Measurements from ENCODE around the gene TBX6. TPM values are rescaled to one million over a fixed set of nuclear protein-coding genes. Genes with fewer than 3 reads are reported as not detected.

The TBX6 gene
- total RNA-seq, 4 donors from 2014 or later: 0.29 to 0.92 (median 0.67) TPM

- no peak for DNase-seq
- Histone ChIP-seq H3K36me3 (peaks cover 0 to 67% of the 10 kb centered on the region in 2 donors), H3K27ac (no peak overlapping the region), H3K4me3 (no peak overlapping the region), H3K27me3 (no peaks in the 10 kb centered on the region), H3K9me3 (no peaks in the 10 kb centered on the region), H3K4me1 (peaks cover 0 to 4% of the 10 kb centered on the region in 2 donors)
- no peak for ATAC-seq
- in situ Hi-C loops (cut with MboI; ENCODE audit: low sequenced_read_pairs in 4 of 4) (loop anchor here in 1 of 4 donors (25.0 kb wide), 1 partner anchor 279 kb away; the partner anchor contains the start of genes CD2BP2, MYL11 and TBC1D10B), intact Hi-C loops (cut with DNase I; ENCODE audit: low total_unique reads) (no loop called here)
- no peak for TF ChIP-seq CTCF (IDR thresholded peaks at IDR 0.05 in 4 of 5, conservative IDR thresholded peaks at IDR 0.05 in 1 of 5)
- no peak for TF ChIP-seq POLR2A (IDR thresholded peaks at IDR 0.05)
Measured at GRCh38 chr16:30083216-30084055, 8.3 kb downstream of the TBX6 start.

DNA sequence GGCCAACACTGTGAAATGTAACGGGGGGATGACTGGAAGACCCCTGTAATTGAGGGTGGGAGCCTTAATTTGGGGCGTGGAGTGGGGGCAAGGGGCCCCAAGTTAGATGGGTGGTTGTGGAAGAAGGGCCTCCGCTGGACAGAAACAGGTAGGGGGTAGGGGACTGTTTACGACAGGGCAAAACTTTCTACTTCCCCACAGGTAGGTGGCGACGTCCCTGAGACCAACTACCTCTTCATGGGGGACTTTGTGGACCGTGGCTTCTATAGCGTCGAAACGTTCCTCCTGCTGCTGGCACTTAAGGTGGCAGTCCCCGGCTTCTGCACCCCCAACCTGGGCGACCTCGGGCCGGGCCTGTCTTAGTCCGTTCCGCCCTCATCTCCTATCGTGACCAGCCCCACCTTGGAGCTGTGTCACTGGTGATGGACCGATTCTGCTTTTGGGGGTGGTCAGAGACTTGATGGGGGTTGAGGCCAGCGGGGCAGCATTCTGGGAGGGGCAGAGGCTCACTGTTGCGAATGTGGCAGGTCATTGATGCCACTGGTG is 9.1 kb downstream of the TBX6 start:
- Histone ChIP-seq H3K36me3 (peaks cover 0 to 73% of the 10 kb centered on the region in 2 donors), H3K9me3 (no peaks in the 10 kb centered on the region), H3K27ac (no peak overlapping the region), H3K4me1 (peaks cover 3 to 6% of the 10 kb centered on the region in 2 donors), H3K4me3 (no peak overlapping the region), H3K27me3 (no peaks in the 10 kb centered on the region)
- TF ChIP-seq CTCF (IDR thresholded peaks at IDR 0.05 in 4 of 5, conservative IDR thresholded peaks at IDR 0.05 in 1 of 5) (no peak), POLR2A (IDR thresholded peaks at IDR 0.05) (no peak)
- in situ Hi-C loops (cut with MboI; ENCODE audit: low sequenced_read_pairs in 4 of 4): loop anchor here in 1 of 4 donors (25.0 kb wide), 1 partner anchor 280 kb away; the partner anchor contains the start of genes CD2BP2, MYL11 and TBC1D10B
- intact Hi-C loops (cut with DNase I; ENCODE audit: low total_unique reads): no loop called here
- DNase-seq: no peak
- ATAC-seq: no peak

DNA sequence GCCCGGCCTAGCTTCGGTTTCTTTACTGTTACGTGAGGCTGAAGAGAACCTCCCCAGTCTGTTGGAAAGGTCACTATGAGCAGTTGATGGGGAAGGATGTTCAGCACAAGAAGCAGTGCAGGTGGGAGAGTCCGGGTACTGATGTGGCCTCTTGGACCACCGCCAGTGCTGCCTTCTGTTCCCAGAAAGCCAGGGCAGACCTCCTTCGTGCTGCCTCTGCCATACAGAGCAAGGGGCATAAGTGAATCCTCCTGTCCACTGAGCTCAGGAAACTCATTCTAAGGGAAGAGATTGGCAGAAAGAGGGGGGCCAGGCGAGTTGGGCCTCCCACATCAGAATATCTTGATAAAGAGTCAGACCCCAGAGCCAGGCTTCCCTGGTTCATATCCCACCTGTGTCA is 12.2 kb downstream of the TBX6 start:
- H3K4me1 ChIP-seq: peaks cover 16 to 19% of the 10 kb centered on the region in 2 donors
- no peaks in the 10 kb centered on the region for H3K9me3 ChIP-seq
- TF ChIP-seq CTCF (IDR thresholded peaks at IDR 0.05 in 4 of 5, conservative IDR thresholded peaks at IDR 0.05 in 1 of 5) (no peak), POLR2A (IDR thresholded peaks at IDR 0.05) (no peak)
- H3K4me3 ChIP-seq: no peak overlapping the region
- ATAC-seq (no peak), DNase-seq (no peak)
- intact Hi-C loops (cut with DNase I; ENCODE audit: low total_unique reads): no loop called here
- no peak overlapping the region for H3K27ac ChIP-seq
- peaks cover 0 to 60% of the 10 kb centered on the region in 2 donors for H3K36me3 ChIP-seq
- no peaks in the 10 kb centered on the region for H3K27me3 ChIP-seq
- in situ Hi-C loops (cut with MboI; ENCODE audit: low sequenced_read_pairs in 4 of 4): loop anchor here in 1 of 4 donors (25.0 kb wide), 1 partner anchor 283 kb away; the partner anchor contains the start of genes CD2BP2, MYL11 and TBC1D10B

DNA sequence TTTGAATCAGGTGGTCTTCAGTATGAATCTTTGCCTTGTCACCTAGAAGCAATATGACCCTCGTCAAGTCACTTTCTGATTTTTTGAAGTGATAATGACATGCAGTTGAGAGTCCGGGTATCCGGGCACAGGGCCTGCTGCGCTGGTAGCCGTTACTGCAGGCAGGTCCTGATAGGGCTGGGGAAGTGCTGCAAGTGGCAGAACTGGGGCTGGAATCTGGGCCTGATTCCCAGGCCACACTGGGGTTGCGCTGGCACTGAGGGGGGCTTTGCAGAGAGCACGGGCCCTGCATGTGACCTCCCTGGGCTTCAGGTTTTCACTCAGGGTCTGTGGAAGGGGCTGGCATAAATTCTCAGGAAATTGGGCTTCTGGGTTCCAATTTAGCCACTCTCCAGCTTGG is 13.0 kb downstream of the TBX6 start:
- Histone ChIP-seq H3K27me3 (no peaks in the 10 kb centered on the region), H3K27ac (no peak overlapping the region), H3K4me3 (no peak overlapping the region), H3K36me3 (peaks cover 0 to 52% of the 10 kb centered on the region in 2 donors), H3K9me3 (no peaks in the 10 kb centered on the region), H3K4me1 (peaks cover 16 to 19% of the 10 kb centered on the region in 2 donors)
- intact Hi-C loops (cut with DNase I; ENCODE audit: low total_unique reads): no loop called here
- no peak for ATAC-seq
- in situ Hi-C loops (cut with MboI; ENCODE audit: low sequenced_read_pairs in 4 of 4): loop anchor here in 1 of 4 donors (25.0 kb wide), 1 partner anchor 284 kb away; the partner anchor contains the start of genes CD2BP2, MYL11 and TBC1D10B
- no peak for TF ChIP-seq CTCF (IDR thresholded peaks at IDR 0.05 in 4 of 5, conservative IDR thresholded peaks at IDR 0.05 in 1 of 5)
- no peak for TF ChIP-seq POLR2A (IDR thresholded peaks at IDR 0.05)
- DNase-seq: no peak
